Psoas muscle (tissue), 8 donors: Measurements from ENCODE around the gene KCNE4. TPM values are rescaled to one million over a fixed set of nuclear protein-coding genes. Genes with fewer than 3 reads are reported as not detected.

Experiments used
- ATAC-seq, 4 donors: fragments of 200-7000 bp; cut with Tn5 transposase; one replicate each; pipeline ENCODE4 v1.9.1; 2020; ENCODE audit warnings: moderate library complexity in 3 of 4, mild to moderate bottlenecking in 2 of 4
- DNase-seq, 2 donors: peaks; one replicate each; pipeline ENCODE4 v3.0.0-alpha.2; 2020
- H3K27ac ChIP-seq: fragments of 200-600 bp; one replicate; pipeline ENCODE4 v1.8.0; 2022
- H3K27me3 ChIP-seq, 3 donors: fragments of 200-600 bp in 1 of 3; one replicate each; pipeline versions ENCODE4 v1.6.1 to v1.8.0; 2013 to 2022; ENCODE audit warnings: low read length in 2 of 3, mild to moderate bottlenecking in 2 of 3, moderate library complexity in 1 of 3; ENCODE audit not compliant: insufficient read depth in 3 of 3
- H3K36me3 ChIP-seq, 2 donors: fragments of 200-600 bp in 1 of 2; one replicate each; pipeline versions ENCODE4 v1.6.1 to v1.8.0; 2013 to 2022; ENCODE audit warnings: low read depth in 1 of 2, mild to moderate bottlenecking in 1 of 2, moderate library complexity in 1 of 2; ENCODE audit not compliant: insufficient read depth in 1 of 2
- H3K4me1 ChIP-seq: fragments of 200-600 bp; one replicate; pipeline ENCODE4 v1.8.0; 2022
- H3K4me3 ChIP-seq: fragments of 200-600 bp; one replicate; pipeline ENCODE4 v1.8.0; 2022; ENCODE audit warnings: mild to moderate bottlenecking
- H3K9me3 ChIP-seq: fragments of 200-600 bp; one replicate; pipeline ENCODE4 v1.8.0; 2022
- WGBS, 3 donors: extraction: QIAGEN DNeasy Blood & Tissue Kit; methylation state at CpG; one replicate each; pipeline versions ENCODE4 v1.1.6 to v1.1.7; 2013; 5-methylcytosine and 5-hydroxymethylcytosine counted together
- intact Hi-C, 2 donors: fragments of 100-400 bp; cut with DNase I; formaldehyde crosslinking; loops; one replicate each; pipeline versions ENCODE4 v1.11.0 to v1.14.2; 2022
- polyA plus RNA-seq, 3 donors: library from polyadenylated mRNA; stranded (reverse); fragments of 200-250 nt; gene quantifications; one replicate each; pipeline ENCODE4 v1.2.3, GENCODE V29; 2013
- total RNA-seq, 4 donors: library from RNA; stranded (reverse); fragmentation: NEBNext Ultra II Directional in 2 of 4; extraction: Animal tissue kit (Norgen Biotek cat#: 25700) in 2 of 4; gene quantifications; one replicate each; pipeline versions ENCODE4 v1.2.1 to v1.2.4, GENCODE V29; 2021 to 2023
- TF ChIP-seq, protein P1 (sequence below): fragments of 200-600 bp; IDR thresholded peaks from one replicate; pipeline ENCODE4 v1.8.0; 2022; ENCODE audit warnings: antibody characterized with exemption
- donor health status: healthy with polysubstance abuse.
- donor health status: DM: no; HTN: no; CAD: no; lungs with moderate emphysema.
- donor health status: Bipolar disorder and iron deficiency.
- donor health status: healthy.
- donor health status: DM: yes; HTN: yes; CAD: no.
- donor health status: DM: no; HTN: no; CAD: no.
- donor health status: DM: no; HTN: no; CAD: no.
- donor health status: DM: yes; HTN: yes; CAD: no.

KCNE4 gene
- total and polyA plus RNA-seq, 7 donors, result 0.34 to 1.7 (median 0.84) TPM

DNA sequence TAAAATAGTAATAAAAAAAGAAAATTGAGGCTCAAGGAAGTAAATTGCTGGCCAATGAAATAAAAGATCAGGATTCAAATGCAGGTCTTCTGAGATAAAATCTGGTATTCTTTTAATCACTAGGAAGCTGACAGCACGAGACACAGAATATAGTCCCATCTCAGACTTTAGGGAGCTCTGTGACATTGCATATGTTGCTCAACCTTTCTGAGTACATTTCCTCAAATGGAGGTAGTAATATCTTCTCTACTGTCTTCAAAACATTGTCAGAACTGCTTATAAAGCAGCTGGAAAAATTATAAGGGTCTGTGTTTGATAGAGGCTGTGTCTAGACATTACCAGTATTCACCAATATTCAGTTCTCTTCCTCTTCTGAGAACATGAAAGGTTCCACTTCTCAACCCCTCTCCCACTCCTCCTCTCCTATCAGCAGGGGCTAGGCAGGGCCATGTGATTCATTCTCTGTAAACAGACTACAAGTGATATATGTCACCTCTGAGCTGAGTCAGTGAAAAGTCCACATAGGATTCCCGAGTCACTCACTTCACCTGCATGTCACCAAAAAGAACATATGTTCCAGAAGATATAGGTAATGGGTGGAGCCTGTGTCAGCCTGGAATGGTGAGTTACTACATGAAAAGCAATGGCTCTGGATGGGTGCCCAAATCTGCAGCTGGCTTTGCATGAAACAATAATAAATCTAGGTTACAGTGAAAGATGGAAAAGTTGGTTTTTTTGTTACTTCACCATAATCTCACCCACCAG is 7.1 kb downstream of the KCNE4 start:
- Histone ChIP-seq H3K27me3 (peaks cover 0 to 7% (median 0%) of the 10 kb centered on the region in 3 donors), H3K36me3 (no peaks in the 10 kb centered on the region), H3K4me1 (no peaks in the 10 kb centered on the region), H3K9me3 (no peaks in the 10 kb centered on the region), H3K27ac (no peak overlapping the region), H3K4me3 (no peak overlapping the region)
- TF ChIP-seq, protein P1, sequence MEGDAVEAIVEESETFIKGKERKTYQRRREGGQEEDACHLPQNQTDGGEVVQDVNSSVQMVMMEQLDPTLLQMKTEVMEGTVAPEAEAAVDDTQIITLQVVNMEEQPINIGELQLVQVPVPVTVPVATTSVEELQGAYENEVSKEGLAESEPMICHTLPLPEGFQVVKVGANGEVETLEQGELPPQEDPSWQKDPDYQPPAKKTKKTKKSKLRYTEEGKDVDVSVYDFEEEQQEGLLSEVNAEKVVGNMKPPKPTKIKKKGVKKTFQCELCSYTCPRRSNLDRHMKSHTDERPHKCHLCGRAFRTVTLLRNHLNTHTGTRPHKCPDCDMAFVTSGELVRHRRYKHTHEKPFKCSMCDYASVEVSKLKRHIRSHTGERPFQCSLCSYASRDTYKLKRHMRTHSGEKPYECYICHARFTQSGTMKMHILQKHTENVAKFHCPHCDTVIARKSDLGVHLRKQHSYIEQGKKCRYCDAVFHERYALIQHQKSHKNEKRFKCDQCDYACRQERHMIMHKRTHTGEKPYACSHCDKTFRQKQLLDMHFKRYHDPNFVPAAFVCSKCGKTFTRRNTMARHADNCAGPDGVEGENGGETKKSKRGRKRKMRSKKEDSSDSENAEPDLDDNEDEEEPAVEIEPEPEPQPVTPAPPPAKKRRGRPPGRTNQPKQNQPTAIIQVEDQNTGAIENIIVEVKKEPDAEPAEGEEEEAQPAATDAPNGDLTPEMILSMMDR, result no peak
- intact Hi-C loops, result no loop called here
- ATAC-seq (no peak), DNase-seq (no peak)
- WGBS, 3 donors, result 72 to 75% (median 74%) methylated on average over 2 of the region's 2 CpGs

GRCh38 chr2:223060201-223060825 is 8.3 kb downstream of the KCNE4 start:
- TF ChIP-seq, protein P1, result no peak
- Histone ChIP-seq H3K4me1 (no peaks in the 10 kb centered on the region), H3K27me3 (peaks cover 0 to 7% (median 0%) of the 10 kb centered on the region in 3 donors), H3K27ac (no peak overlapping the region), H3K4me3 (no peak overlapping the region), H3K36me3 (no peaks in the 10 kb centered on the region), H3K9me3 (no peaks in the 10 kb centered on the region)
- no peak for DNase-seq
- 87 to 95% (median 94%) methylated on average over 4 of the region's 4 CpGs for WGBS, 3 donors
- intact Hi-C loops, result no loop called here
- no peak for ATAC-seq

GRCh38 chr2:223062396-223062795 is 10.4 kb downstream of the KCNE4 start:
- WGBS, 3 donors, result 58 to 68% (median 65%) methylated on average over 2 of the region's 2 CpGs
- no peaks in the 10 kb centered on the region for H3K9me3 ChIP-seq
- H3K36me3 ChIP-seq, result no peaks in the 10 kb centered on the region
- no peaks in the 10 kb centered on the region for H3K4me1 ChIP-seq
- intact Hi-C loops, result no loop called here
- ATAC-seq (no peak), DNase-seq (no peak)
- peaks cover 0 to 7% (median 0%) of the 10 kb centered on the region in 3 donors for H3K27me3 ChIP-seq
- TF ChIP-seq, protein P1, result no peak
- no peak overlapping the region for H3K4me3 ChIP-seq
- H3K27ac ChIP-seq, result no peak overlapping the region

- ATAC-seq (no peak), DNase-seq (no peak)
- intact Hi-C loops, result no loop called here
- Histone ChIP-seq H3K27me3 (peaks cover 0 to 7% (median 0%) of the 10 kb centered on the region in 3 donors), H3K4me1 (no peaks in the 10 kb centered on the region), H3K9me3 (no peaks in the 10 kb centered on the region), H3K27ac (no peak overlapping the region), H3K36me3 (no peaks in the 10 kb centered on the region), H3K4me3 (no peak overlapping the region)
- 91 to 94% (median 92%) methylated on average over 5 of the region's 5 CpGs for WGBS, 3 donors
- TF ChIP-seq, protein P1, result no peak
Measured at GRCh38 chr2:223065107-223065506, 13.1 kb downstream of the KCNE4 start.
